Endothelial cell of umbilical vein (primary cell): Measurements from ENCODE around the gene SNAP23. TPM values are rescaled to one million over a fixed set of nuclear protein-coding genes. Genes with fewer than 3 reads are reported as not detected.

ENCODE experiments used
- BruUV-seq: library from RNA; stranded (reverse); fragments of 400-500 nt; replicated peaks from 2 replicates; lab custom pipeline; 2021; lab: Mats Ljungman, UMichigan
- CTCF ChIA-PET: fragments of 300-600, 350-600 bp; sonication (Branson Sonifier 250); formaldehyde crosslinking; loops from one replicate; lab custom pipeline; 2021; ENCODE audit warnings: antibody characterized with exemption, inconsistent platforms; lab: Charles Lee
- POLR2A ChIA-PET: fragments of 300-600, 350-600 bp; sonication (Branson Sonifier 250); formaldehyde crosslinking; loops from one replicate; lab custom pipeline; 2021; ENCODE audit warnings: antibody characterized with exemption, inconsistent platforms; lab: Charles Lee
- DNase-seq: peaks from one replicate; pipeline ENCODE4 v3.0.0-alpha.2; 2011; ENCODE audit warnings: low read depth, low spot score
- FAIRE-seq: peaks from 2 replicates; lab custom pipeline; 2011; peaks lifted over from hg19 to GRCh38; lab: Jason Lieb, UNC
- H2AFZ ChIP-seq: 2 replicates; pipeline ENCODE4 v1.6.0; 2012; ENCODE audit warnings: low read depth, low read length, control low read depth, inconsistent platforms
- H3K27ac ChIP-seq: 2 replicates; pipeline ENCODE4 v1.5.1; 2011; ENCODE audit warnings: low read depth, mild to moderate bottlenecking, control low read depth, low read length, moderate library complexity; ENCODE audit not compliant: insufficient read depth
- H3K27me3 ChIP-seq, 2 experiments: 2 replicates each; pipeline versions ENCODE4 v1.6.0 to v1.6.1; 2011; ENCODE audit warnings: low read length in 2 of 2, mixed read lengths in 1 of 2; ENCODE audit not compliant: control insufficient read depth in 2 of 2, insufficient read depth in 2 of 2
- H3K36me3 ChIP-seq, 2 experiments: 2 replicates in 1 of 2; 3 replicates in 1 of 2; pipeline ENCODE4 v1.5.1; 2011; ENCODE audit warnings: low read length in 2 of 2, mild to moderate bottlenecking in 1 of 2, moderate library complexity in 1 of 2; ENCODE audit not compliant: control insufficient read depth in 2 of 2, insufficient read depth in 2 of 2; ENCODE audit errors: extremely low read depth in 1 of 2
- H3K4me1 ChIP-seq: 3 replicates; pipeline ENCODE4 v1.5.1; 2011; ENCODE audit warnings: mild to moderate bottlenecking, low read length; ENCODE audit not compliant: control insufficient read depth, insufficient read depth; ENCODE audit errors: extremely low read depth
- H3K4me2 ChIP-seq: 2 replicates; pipeline ENCODE4 v1.6.1; 2011; ENCODE audit warnings: low read length, control low read depth, mixed read lengths; ENCODE audit not compliant: insufficient read depth
- H3K4me3 ChIP-seq, 3 experiments: fragments of 200-600 bp in 1 of 3; sonication (generic), shearing (Covaris generic) in 1 of 3; replicated peaks in 1 of 3; 2 replicates each; pipeline ENCODE4 v1.5.1; 2011 to 2016; ENCODE audit warnings: control low read depth in 3 of 3, low read length in 3 of 3, mild to moderate bottlenecking in 2 of 3, inconsistent platforms in 1 of 3, low read depth in 1 of 3, moderate library complexity in 1 of 3; ENCODE audit not compliant: insufficient read depth in 1 of 3
- H3K79me2 ChIP-seq: 2 replicates; pipeline ENCODE4 v1.6.0; 2012; ENCODE audit warnings: low read length, inconsistent platforms; ENCODE audit not compliant: control insufficient read depth, insufficient read depth
- H3K9ac ChIP-seq: replicated peaks from 2 replicates; pipeline ENCODE3; 2011; ENCODE audit warnings: low read length, control low read depth; ENCODE audit not compliant: insufficient read depth; ENCODE audit errors: extremely low read depth
- H3K9me1 ChIP-seq: replicated peaks from 3 replicates; pipeline ENCODE4 v1.6.0; 2011; ENCODE audit warnings: mild to moderate bottlenecking, low read length; ENCODE audit not compliant: control insufficient read depth, insufficient read depth; ENCODE audit errors: extremely low read depth
- H3K9me3 ChIP-seq: replicated peaks from 2 replicates; pipeline ENCODE4 v1.5.1; 2012; ENCODE audit warnings: low read length, inconsistent platforms; ENCODE audit not compliant: control insufficient read depth, insufficient read depth
- H4K20me1 ChIP-seq: replicated peaks from 2 replicates; pipeline ENCODE3; 2011; ENCODE audit warnings: mild to moderate bottlenecking, low read length; ENCODE audit not compliant: control insufficient read depth, insufficient read depth; ENCODE audit errors: extremely low read depth
- EZH2 ChIP-seq: IDR thresholded peaks from 2 replicates; pipeline ENCODE4 v1.6.1; 2012; ENCODE audit warnings: borderline replicate concordance, low read depth, mild to moderate bottlenecking, moderate library complexity, low read length, inconsistent platforms; ENCODE audit not compliant: severe bottlenecking
- FOS ChIP-seq: IDR thresholded peaks from 2 replicates; pipeline ENCODE4 v1.6.1; 2011; ENCODE audit warnings: mild to moderate bottlenecking, low read length, moderate library complexity, borderline replicate concordance; ENCODE audit not compliant: insufficient read depth
- GATA2 ChIP-seq: IDR thresholded peaks from 2 replicates; pipeline ENCODE4 v1.7.0; 2011; ENCODE audit warnings: low read depth, mild to moderate bottlenecking, moderate library complexity, mixed read lengths, low read length; ENCODE audit not compliant: insufficient read length, insufficient read depth
- JUN ChIP-seq: IDR thresholded peaks from 2 replicates; pipeline ENCODE4 v1.6.1; 2011; ENCODE audit warnings: borderline replicate concordance, low read depth; ENCODE audit not compliant: insufficient read length, insufficient read depth
- MYC ChIP-seq: IDR thresholded peaks from one replicate; pipeline ENCODE4 v1.6.1; 2011; ENCODE audit warnings: mild to moderate bottlenecking, low read depth, low read length
- POLR2A ChIP-seq: IDR thresholded peaks from 2 replicates; pipeline ENCODE4 v1.6.1; 2012; ENCODE audit warnings: low read depth, mild to moderate bottlenecking, control low read depth, low read length
- POLR2AphosphoS5 ChIP-seq: IDR thresholded peaks from 2 replicates; pipeline ENCODE4 v1.6.1; 2012; ENCODE audit warnings: low read depth, mild to moderate bottlenecking, control low read depth, low read length, moderate library complexity; ENCODE audit not compliant: insufficient read depth
- dilution Hi-C: fragments of 300-500 bp; cut with MboI; formaldehyde crosslinking; loops from one replicate; pipeline ENCODE4 v1.15.0; 2019; ENCODE audit warnings: low sequenced_read_pairs; ENCODE audit not compliant: extremely low pct_ligation_motif_present
- intact Hi-C: fragments of 100-400 bp; cut with micrococcal nuclease; formaldehyde crosslinking; loops from one replicate; pipeline ENCODE4 v1.10.0; 2022
- polyA plus RNA-seq, 4 experiments: library from polyadenylated mRNA; depleted of rRNA in 3 of 4; stranded (reverse) in 3 of 4; unstranded in 1 of 4; fragments of >200 nt; gene quantifications; 2 replicates each; pipeline versions ENCODE4 v1.2.1 to v1.2.3, GENCODE V29; 2011 to 2012; ENCODE audit warnings: missing spikeins in 1 of 4
- total RNA-seq: library from RNA; stranded (reverse); gene quantifications from 2 replicates; pipeline ENCODE4 v1.2.3, GENCODE V29; 2021
- TF ChIP-seq, protein P1 (sequence below), 2 donors: IDR thresholded peaks; 1 replicate in 1 of 2; 2 replicates in 1 of 2; pipeline ENCODE4 v1.5.1; 2011; ENCODE audit warnings: low read length in 2 of 2, mild to moderate bottlenecking in 2 of 2, moderate library complexity in 2 of 2, control low read depth in 1 of 2, inconsistent platforms in 1 of 2, low read depth in 1 of 2; ENCODE audit not compliant: insufficient read depth in 1 of 2; ENCODE audit errors: extremely low read depth in 1 of 2
- TF ChIP-seq, protein P2 (sequence below): IDR thresholded peaks from 2 replicates; pipeline ENCODE4 v1.6.1; 2011; ENCODE audit not compliant: insufficient read depth, insufficient read length

The SNAP23 gene
- total and polyA plus RNA-seq, 2 donors (not counting 3 experiments of a cell fraction or from before 2014, with no cell fraction given), result 141 to 152 TPM

DNA sequence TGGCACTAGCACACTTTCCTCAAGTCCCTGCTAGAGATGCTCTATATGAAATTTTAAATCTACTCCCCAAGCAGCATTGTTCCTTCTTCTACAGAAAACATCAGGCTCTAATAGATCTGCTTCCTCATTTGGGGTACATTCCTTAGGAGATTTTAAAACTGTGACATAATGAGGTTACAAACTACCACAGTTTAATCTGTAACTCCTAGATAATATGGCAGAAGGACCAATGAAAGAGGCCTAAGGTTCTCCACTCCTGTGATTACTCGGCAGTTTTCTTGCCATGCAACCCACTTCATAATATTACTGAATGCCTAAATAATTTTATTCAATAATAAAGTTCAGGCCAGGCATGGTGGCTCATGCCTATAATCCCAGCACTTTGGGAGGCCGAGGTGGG is 20.6 kb upstream of the SNAP23 start:
- H2AFZ ChIP-seq, result no peak overlapping the region
- no peaks in the 10 kb centered on the region for H3K9me3 ChIP-seq
- no peaks in the 10 kb centered on the region for H3K27me3 ChIP-seq
- intact Hi-C loops, result loop anchor here (5.0 kb wide), 2 partner anchors 203 to 408 kb away; partner anchors contain the start of genes GANC and TMEM87A
- H3K9ac ChIP-seq, result no peak overlapping the region
- POLR2A ChIA-PET, result no interaction called here
- H4K20me1 ChIP-seq, result no peaks in the 10 kb centered on the region
- DNase-seq (no peak), FAIRE-seq (no peak)
- H3K4me3 ChIP-seq, result no peak overlapping the region
- TF ChIP-seq, protein P1, sequence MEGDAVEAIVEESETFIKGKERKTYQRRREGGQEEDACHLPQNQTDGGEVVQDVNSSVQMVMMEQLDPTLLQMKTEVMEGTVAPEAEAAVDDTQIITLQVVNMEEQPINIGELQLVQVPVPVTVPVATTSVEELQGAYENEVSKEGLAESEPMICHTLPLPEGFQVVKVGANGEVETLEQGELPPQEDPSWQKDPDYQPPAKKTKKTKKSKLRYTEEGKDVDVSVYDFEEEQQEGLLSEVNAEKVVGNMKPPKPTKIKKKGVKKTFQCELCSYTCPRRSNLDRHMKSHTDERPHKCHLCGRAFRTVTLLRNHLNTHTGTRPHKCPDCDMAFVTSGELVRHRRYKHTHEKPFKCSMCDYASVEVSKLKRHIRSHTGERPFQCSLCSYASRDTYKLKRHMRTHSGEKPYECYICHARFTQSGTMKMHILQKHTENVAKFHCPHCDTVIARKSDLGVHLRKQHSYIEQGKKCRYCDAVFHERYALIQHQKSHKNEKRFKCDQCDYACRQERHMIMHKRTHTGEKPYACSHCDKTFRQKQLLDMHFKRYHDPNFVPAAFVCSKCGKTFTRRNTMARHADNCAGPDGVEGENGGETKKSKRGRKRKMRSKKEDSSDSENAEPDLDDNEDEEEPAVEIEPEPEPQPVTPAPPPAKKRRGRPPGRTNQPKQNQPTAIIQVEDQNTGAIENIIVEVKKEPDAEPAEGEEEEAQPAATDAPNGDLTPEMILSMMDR (IDR thresholded peaks at IDR 0.05; ENCODE audit: extremely low read depth in 1 of 2, insufficient read depth in 1 of 2, low read depth in 1 of 2, low read length in 2 of 2), result no peak
- TF ChIP-seq JUN (no peak), FOS (no peak), GATA2 (no peak), MYC (no peak), EZH2 (no peak), POLR2A (no peak), POLR2AphosphoS5 (no peak)
- TF ChIP-seq, protein P2, sequence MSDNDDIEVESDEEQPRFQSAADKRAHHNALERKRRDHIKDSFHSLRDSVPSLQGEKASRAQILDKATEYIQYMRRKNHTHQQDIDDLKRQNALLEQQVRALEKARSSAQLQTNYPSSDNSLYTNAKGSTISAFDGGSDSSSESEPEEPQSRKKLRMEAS, result no peak
- H3K4me1 ChIP-seq, result no peaks in the 10 kb centered on the region
- no peak overlapping the region for H3K27ac ChIP-seq
- dilution Hi-C loops, result no loop called here
- CTCF ChIA-PET, result interaction anchor here (1.6 kb wide), 1 partner anchor 16 kb away, joined by 4 read pairs; the partner anchor contains the start of gene ZNF106
- no peaks in the 10 kb centered on the region for H3K9me1 ChIP-seq
- H3K79me2 ChIP-seq, result peaks cover 56% of the 10 kb centered on the region
- BruUV-seq, result no TSS peak
- peaks cover 0 to 3% of the 10 kb centered on the region in 2 experiments for H3K36me3 ChIP-seq
- no peak overlapping the region for H3K4me2 ChIP-seq
